IPS-18c (cell line): ENCODE data around the gene SEMA4G.

Experiments used
- H3K4me3 ChIP-seq: 2 replicates; pipeline ENCODE4 v1.7.0; 2013; ENCODE audit warnings: low read depth, mild to moderate bottlenecking, low read length, moderate library complexity; ENCODE audit not compliant: insufficient read depth
- H3K9me3 ChIP-seq: one replicate; pipeline ENCODE4 v1.6.1; 2013; ENCODE audit warnings: mild to moderate bottlenecking, low read length, moderate library complexity; ENCODE audit not compliant: control insufficient read depth, insufficient read depth

Gene SEMA4G

DNA sequence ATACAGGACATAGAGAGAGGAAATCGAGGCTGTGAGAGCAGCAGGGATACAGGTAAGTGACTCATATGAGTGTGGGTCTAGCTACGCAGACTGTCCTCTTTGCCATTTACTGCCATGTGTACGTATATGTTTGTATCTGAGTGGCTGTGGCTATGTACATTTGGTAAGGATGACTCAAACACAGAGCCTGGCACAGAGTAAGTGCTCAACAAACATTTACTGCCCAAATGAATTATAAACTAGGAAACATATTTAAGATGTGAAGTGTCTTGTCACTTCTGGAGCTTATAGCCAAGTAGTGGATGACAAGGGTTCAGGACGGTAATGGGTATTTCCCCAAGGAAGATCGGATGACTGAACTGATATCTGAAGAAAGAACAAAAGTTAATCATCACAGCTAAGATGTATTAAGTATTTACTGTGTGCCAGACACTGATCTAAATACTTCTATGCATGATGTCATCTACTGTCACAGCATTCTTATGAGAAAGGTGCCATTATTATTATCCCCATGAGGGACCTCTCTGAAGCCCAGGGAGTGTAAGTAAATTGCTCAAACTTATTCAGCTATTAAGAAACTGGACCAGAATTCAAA lies 12.0 kb downstream of the SEMA4G start:
- no peak overlapping the region for H3K4me3 ChIP-seq
- H3K9me3 ChIP-seq, result no peaks in the 10 kb centered on the region

DNA sequence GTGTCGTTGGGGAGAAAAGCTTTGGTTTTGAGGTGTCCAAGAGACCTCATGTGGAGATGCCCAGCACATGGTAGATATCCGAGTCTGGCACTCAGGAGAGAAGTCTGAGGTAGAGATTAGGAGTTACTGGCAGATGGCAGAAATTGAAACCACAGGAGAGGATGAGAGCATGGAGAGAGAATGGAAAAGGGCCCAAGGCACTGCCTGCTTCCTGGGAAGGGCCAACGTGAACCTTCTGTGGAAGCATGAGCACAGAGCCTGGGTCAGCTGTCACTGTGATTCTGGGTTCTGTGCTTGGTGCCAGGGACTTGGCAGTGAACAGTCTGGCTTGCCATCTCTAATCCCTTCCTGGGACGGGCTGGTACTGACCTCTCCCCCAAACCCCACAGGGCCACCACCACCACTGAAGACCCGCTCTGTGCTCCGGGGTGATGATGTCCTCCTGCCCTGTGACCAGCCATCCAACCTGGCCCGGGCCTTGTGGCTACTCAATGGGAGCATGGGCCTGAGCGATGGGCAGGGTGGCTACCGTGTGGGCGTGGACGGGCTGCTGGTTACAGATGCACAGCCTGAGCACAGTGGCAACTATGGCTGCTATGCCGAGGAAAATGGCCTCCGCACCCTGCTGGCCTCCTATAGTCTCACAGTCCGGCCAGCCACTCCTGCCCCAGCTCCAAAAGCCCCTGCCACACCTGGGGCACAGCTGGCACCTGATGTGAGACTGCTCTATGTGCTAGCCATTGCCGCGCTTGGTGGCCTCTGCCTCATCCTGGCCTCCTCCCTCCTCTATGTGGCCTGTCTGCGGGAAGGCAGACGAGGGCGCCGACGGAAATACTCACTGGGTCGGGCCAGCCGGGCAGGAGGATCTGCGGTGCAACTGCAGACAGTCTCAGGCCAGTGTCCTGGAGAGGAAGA lies 13.9 kb downstream of the SEMA4G start:
- H3K9me3 ChIP-seq, result no peaks in the 10 kb centered on the region
- H3K4me3 ChIP-seq, result no peak overlapping the region

DNA sequence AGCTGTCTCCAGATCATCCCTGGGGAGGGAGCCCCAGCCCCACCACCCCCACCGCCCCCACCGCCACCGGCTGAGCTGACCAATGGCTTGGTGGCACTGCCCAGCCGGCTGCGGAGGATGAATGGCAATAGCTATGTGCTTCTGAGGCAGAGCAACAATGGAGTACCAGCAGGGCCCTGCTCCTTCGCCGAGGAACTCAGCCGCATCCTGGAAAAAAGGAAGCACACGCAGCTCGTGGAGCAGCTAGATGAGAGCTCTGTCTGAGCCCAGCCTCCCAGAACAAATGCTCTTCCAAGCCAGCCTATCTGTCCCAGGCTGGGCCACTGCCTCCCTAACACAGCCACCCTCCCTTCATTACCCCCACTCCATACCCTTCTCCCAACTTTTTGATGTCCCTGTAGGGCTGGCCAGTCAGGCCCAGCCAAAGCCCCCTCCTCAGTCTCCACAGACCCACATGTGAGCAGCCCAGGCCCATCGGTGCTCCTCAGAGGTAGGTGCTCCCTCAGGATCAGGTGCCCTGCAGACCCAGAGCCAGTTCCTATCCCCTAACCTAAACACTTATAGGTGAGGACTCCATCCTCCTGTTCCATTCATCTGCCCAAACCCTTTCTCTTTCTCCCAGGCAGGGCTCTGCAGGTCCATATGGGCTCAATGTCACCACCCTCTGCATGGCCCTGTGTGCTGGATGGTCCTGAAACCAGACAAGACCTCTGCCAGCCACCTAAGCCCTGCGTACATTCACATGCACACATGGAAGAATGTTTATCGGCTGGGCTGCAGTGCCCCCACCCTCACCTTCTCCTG lies 14.8 kb downstream of the SEMA4G start:
- Histone ChIP-seq H3K4me3 (no peak overlapping the region), H3K9me3 (no peaks in the 10 kb centered on the region)

DNA sequence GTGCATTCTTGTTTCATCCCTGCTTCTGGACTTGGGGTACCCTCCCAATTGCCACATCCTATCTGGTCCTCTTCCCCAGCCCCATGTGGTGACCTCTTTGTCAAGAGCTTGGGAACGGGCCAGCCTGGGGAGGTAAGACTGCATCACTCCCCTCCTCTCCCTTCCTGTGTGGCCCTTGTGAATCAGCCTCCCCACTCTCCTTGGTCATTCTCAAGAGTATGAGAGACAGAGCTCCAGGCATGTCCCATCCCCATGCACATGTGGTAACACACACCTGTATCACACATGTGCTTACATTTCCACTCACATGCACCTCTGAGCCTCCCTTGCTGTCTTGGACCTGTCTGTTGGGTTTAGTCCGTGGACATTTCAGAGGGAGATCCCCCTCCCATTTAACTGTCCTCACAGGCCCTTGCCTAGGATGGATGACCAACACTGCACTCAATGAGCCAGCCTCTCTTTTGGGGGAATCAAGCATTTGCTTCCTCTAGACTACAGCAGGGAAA lies 15.4 kb downstream of the SEMA4G start:
- Histone ChIP-seq H3K4me3 (no peak overlapping the region), H3K9me3 (no peaks in the 10 kb centered on the region)

DNA sequence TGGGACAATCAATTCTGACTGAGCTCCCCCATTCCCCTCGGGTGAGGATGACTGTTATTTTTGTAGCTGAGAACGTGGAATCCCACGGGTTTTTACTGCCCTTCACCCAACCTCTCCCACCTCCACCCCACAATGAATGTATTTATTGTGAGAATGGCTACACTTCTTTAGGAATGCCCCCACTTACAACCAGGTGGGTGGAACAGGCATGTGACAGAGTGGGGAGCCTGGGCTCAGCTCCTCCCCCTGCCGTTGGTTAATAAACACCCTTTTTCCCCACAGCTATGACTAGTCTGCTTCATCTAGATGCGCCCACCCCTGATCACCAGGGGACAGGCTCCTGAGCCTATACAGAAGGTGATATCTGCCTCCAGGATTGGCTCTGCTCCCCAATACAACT lies 16.0 kb downstream of the SEMA4G start:
- no peak overlapping the region for H3K4me3 ChIP-seq
- H3K9me3 ChIP-seq, result no peaks in the 10 kb centered on the region

DNA sequence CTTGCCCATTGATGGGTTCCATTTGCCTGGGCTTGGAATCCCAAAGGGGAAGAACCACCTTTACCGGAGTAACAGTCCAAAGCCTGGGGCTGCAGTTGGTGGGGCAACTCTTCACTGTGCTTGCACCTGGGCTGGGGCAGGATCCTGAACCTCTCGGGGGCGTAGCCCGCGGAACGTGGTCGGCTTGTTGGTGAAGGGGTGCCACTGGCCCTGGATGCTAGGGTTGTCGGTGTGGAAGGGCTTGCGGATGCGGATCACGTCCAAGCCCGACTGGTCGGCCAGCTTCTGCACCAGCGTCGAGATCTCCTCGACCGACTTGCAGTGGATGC lies 17.3 kb downstream of the SEMA4G start:
- Histone ChIP-seq H3K9me3 (no peaks in the 10 kb centered on the region), H3K4me3 (peak overlapping the region; percentile 92)

DNA sequence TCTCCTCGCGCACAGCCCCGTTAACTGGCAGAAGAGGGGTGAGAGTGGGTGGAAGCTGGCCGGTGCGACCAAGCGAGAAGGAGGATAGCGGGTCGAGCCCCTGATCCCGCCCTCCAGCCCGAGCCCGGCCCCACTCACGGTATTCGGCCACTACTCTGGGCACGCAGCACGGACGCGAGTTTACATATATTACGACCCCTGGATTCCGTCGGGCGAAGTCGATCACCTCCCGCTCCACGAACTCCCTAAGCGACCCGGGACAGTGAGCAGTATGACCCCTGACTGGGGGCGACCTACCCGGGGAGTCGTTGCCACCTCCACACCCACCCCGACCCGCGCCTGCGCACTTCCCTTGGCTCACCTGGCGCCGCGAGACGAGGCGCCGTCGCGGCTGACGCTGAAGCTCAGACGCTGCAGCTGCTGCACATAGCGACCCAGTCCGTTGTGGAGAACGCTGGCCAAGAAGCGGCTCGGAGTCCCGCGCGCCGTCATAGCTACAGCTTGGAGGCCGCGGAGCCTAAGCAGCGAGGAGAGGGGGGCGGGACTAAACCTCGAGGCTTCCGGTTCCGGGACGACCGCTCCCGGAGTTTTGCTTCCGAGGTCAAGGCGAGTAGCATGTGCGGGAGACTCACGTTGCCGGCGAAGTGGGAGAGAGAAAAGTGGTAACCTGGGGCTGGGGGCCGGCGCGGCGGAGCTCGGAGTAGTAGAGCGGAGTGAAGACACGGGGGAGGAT lies 17.8 kb downstream of the SEMA4G start, which contains the start of the genes MRPL43 and TWNK:
Gene MRPL43 (minus strand): TSS at position 546 of the 733 bp plus-strand sequence. CDS start 54 bp downstream, at position 492.
Gene TWNK (plus strand): TSS at position 592 of the 733 bp plus-strand sequence. CDS start 668 bp downstream, outside the sequence.
- no peaks in the 10 kb centered on the region for H3K9me3 ChIP-seq
- H3K4me3 ChIP-seq, result peak within 1 kb of the TSS; percentile 92

DNA sequence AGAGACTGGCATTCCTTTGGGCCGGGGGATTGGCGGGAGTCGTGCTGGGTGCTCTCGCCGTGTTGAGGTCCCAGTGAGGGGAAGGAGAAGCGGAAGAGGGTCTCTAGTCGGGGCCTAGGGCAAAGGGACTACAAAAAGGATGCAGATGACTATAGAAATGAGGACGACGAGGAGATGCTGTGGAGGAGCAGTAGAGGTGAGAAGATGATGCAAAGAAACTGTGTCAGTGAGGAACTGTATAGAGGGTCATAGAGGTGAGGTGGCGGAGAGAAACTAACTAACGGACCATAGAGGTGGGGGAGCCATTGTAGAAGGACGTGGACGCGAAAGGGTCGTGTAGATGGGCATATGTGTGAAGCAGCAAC lies 18.4 kb downstream of the SEMA4G start:
- Histone ChIP-seq H3K4me3 (peak overlapping the region; percentile 92), H3K9me3 (no peaks in the 10 kb centered on the region)

DNA sequence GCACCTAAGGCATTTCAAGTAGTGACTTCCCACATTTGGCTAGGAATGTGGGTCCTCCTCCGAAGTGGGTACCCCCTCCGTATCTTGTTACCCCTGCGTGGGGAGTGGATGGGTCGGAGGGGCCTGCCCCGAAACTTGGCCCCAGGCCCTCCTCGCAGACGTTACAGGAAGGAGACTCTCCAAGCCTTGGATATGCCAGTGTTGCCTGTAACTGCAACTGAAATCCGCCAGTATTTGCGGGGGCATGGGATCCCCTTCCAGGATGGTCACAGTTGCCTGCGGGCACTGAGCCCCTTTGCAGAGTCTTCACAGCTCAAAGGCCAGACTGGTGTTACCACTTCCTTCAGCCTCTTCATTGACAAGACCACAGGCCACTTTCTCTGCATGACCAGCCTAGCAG lies 18.9 kb downstream of the SEMA4G start:
- Histone ChIP-seq H3K9me3 (no peaks in the 10 kb centered on the region), H3K4me3 (peak overlapping the region; percentile 92)

DNA sequence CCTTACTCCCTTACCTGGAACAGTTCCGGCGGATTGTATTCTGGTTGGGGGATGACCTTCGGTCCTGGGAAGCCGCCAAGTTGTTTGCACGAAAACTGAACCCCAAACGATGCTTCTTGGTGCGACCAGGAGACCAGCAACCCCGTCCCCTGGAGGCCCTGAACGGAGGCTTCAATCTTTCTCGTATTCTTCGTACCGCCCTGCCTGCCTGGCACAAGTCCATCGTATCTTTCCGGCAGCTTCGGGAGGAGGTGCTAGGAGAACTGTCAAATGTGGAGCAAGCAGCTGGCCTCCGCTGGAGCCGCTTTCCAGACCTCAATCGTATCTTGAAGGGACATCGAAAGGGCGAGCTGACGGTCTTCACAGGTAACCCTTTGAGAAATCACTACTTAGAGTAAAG lies 19.8 kb downstream of the SEMA4G start:
- no peaks in the 10 kb centered on the region for H3K9me3 ChIP-seq
- H3K4me3 ChIP-seq, result no peak overlapping the region; the same call in 1 of the 2 replicates

DNA sequence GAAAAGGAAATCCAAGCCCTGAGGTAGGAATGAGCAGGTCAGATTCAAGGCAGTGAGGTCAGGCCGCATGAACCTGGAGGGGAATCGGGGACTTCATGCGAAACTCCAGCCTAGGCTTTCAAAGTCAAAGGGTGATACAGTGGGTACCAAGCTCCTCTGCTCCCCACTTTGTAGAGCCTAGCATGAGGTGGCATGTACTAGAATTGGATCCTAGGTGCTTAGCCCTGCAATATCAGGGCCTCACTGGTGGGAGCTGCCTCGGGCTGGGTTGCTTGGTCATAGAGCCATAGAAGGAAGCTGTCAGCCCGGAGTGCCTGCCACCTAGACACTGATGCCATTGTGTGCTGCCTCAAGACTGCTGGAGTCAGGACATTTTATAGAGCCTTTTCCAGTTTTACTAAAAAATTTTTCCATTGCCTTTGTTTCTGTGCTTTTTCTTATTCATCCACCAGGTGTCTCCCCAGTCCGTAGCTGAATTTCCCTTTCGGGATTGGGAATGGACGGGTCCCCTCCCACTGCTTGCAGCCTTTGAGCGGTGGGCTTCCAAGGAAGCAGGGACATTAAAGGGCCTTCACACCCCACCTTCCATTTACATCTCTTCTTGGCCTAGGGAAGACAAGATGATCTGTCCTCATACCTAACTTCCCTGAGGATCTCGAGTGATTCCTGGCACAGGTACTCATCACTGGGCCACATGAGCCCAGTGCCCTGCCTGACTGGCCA lies 24.8 kb downstream of the SEMA4G start:
- no peaks in the 10 kb centered on the region for H3K9me3 ChIP-seq
- no peak overlapping the region for H3K4me3 ChIP-seq

DNA sequence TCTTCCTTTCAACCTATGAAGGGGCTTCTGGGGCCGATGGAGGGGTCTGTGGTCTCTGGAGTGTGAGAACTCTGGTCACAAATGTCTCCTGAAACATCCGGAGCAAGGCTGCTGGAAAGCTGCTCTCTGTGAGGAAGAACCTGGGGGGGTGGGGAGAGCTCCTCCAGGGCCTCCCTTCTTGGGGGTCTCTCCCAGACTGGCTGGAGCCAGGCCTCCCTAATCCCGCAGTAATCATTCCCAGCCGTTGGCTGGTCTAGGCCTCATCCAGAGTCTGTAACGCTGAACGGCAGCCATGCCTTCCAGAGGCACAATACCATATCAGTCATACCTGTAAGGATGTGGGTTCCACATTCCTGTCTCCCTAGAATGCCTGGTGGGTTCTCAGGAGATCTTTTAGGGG lies 25.9 kb downstream of the SEMA4G start:
- Histone ChIP-seq H3K4me3 (no peak overlapping the region), H3K9me3 (no peaks in the 10 kb centered on the region)

DNA sequence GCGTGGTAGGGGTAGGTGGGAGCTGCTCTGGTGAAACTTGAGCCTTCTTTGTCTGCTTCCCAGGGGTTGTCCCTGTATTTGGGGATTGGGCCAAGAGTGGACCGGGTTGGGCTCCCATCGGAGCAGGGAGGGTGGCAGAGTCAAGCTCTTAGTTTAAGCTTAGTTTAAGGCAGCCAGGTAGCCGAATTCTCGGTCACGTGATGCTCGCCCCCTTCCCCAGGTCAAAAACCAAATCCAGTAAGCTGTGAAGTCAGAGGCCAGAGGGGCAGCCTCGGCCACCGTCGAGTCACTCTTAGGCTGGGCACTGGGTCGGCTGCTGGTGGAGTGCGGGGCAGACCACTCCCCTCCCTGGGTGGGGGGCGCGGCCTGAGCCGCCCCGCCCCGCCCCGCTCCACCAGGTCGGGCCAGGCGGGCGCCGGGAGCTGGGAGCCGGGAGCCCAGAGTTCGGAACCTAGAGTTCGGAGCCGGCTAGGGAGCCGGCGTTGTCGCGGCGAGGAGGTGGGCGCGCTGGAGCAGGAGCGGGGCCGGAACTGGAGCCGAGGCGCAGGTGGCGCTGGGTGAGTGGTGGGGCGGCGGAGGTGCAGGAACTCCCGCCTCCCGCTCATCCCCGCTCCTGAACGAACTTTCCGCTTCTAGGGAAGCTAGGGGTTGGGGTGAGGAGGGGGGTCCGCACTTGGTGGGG lies 27.5 kb downstream of the SEMA4G start:
- Histone ChIP-seq H3K4me3 (peak overlapping the region; percentile 89), H3K9me3 (no peaks in the 10 kb centered on the region)

DNA sequence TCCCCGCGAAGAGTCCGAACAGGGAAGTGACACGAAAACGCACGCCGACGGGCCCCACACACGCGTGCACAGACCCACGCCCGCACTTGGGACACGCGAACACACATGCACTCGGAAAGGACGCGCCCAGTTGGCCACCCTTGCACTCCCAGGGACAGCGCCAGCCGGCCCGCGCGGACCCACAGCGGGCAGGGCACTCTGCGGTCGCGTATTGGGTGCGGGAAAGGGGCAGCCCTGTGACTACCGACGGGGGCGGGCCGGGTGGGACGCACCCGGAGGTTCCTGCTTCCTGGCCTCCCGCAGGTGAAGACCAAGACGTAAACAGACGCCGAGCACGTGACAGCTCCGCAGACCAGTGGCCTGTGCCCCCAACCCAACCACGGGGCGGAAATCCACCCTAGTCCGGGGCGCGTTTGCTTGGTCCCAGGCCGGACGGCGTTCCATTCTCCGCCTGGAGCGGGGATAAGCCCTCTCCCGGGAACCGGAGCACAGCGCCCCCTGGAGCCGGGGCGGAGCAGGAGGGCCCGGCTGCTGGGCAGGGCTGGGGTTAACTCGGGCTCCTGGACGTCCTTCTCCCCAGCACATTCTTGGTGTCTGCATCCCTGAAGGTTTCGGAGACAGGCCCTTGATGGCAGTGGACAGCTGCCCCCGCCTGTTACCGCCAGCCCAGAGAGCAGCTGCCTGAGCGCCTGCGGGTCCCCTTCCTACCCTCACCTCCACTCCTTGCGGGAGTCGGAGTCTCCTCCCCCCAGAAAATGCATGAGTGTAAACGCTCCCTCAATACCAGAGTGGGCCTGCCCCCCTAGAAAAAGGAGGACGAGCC lies 28.3 kb downstream of the SEMA4G start:
- Histone ChIP-seq H3K4me3 (peak overlapping the region; percentile 89), H3K9me3 (no peaks in the 10 kb centered on the region)
